ENCODE data around the gene CDH13.

- TF ChIP-seq CTCF (IDR thresholded peaks at IDR 0.05): no peak
- TF ChIP-seq POLR2A (IDR thresholded peaks at IDR 0.05): no peak
Measured at GRCh38 chr16:83019963-83020362, 393.2 kb downstream of the CDH13 start.

All from thyroid gland (tissue), 4 donors.